HepG2 (cell line): ENCODE measurements around the gene NSFL1C. TPM values are rescaled to one million over a fixed set of nuclear protein-coding genes. Genes with fewer than 3 reads are reported as not detected.

Experiments used
- AGO2 ChIP-seq: fragments of 200-400 bp; formaldehyde crosslinking; optimal IDR thresholded peaks from 2 replicates; pipeline ENCODE3; 2017; ENCODE audit warnings: mild to moderate bottlenecking, low read depth, low read length, moderate library complexity
- CREM ChIP-seq, 2 experiments: sonication (generic) in 1 of 2; formaldehyde crosslinking in 1 of 2; IDR thresholded peaks; 2 replicates each; pipeline versions ENCODE4 v1.4.0 to v1.6.1; 2016 to 2020; ENCODE audit warnings: antibody characterized with exemption in 1 of 2, mild to moderate bottlenecking in 1 of 2, missing genetic modification reagents in 1 of 2
- EP300 ChIP-seq, 3 experiments: sonication (generic) in 1 of 3; formaldehyde crosslinking in 1 of 3; IDR thresholded peaks; 2 replicates each; pipeline versions ENCODE4 v1.5.1 to v1.6.1; 2011 to 2020; ENCODE audit warnings: low read depth in 2 of 3, low read length in 2 of 3, borderline replicate concordance in 1 of 3, improper control_type of control experiment in 1 of 3, mild to moderate bottlenecking in 1 of 3, missing genetic modification reagents in 1 of 3, moderate library complexity in 1 of 3
- KLF13 ChIP-seq: sonication (generic); formaldehyde crosslinking; IDR thresholded peaks from 2 replicates; pipeline ENCODE4 v1.4.0; 2020; ENCODE audit warnings: mild to moderate bottlenecking, missing genetic modification reagents
- PAWR ChIP-seq: sonication (generic); formaldehyde crosslinking; IDR thresholded peaks from 2 replicates; pipeline ENCODE4 v1.4.0; 2020; ENCODE audit warnings: missing genetic modification reagents, mild to moderate bottlenecking, borderline replicate concordance
- RNF2 ChIP-seq: fragments of 450-650 bp; conservative IDR thresholded peaks from 2 replicates; pipeline ENCODE4 v1.6.1; 2016; ENCODE audit warnings: low read depth
- RXRB ChIP-seq: IDR thresholded peaks from 2 replicates; pipeline ENCODE4 v1.6.1; 2016; ENCODE audit warnings: borderline replicate concordance, missing genetic modification reagents, missing compliant biosample characterization
- SPEN ChIP-seq: sonication (generic); formaldehyde crosslinking; IDR thresholded peaks from 2 replicates; pipeline ENCODE4 v1.5.1; 2020; ENCODE audit warnings: low read depth, mild to moderate bottlenecking, missing genetic modification reagents
- SRSF1 ChIP-seq: fragments of 200-400 bp; formaldehyde crosslinking; optimal IDR thresholded peaks from 2 replicates; pipeline ENCODE3; 2017; ENCODE audit warnings: mild to moderate bottlenecking, low read depth, low read length, moderate library complexity
- SSRP1 ChIP-seq: IDR thresholded peaks from 2 replicates; pipeline ENCODE4 v1.6.1; 2016; ENCODE audit warnings: control low read depth
- TGIF2 ChIP-seq: IDR thresholded peaks from 2 replicates; pipeline ENCODE4 v1.6.1; 2016; ENCODE audit warnings: control low read depth, missing compliant biosample characterization
- ZNF10 ChIP-seq: sonication (generic); formaldehyde crosslinking; IDR thresholded peaks from 2 replicates; pipeline ENCODE4 v1.4.0; 2020; ENCODE audit warnings: mild to moderate bottlenecking, low read depth, missing genetic modification reagents, borderline replicate concordance
- ZNF354B ChIP-seq: sonication (generic); formaldehyde crosslinking; IDR thresholded peaks from 2 replicates; pipeline ENCODE4 v1.8.0; 2022; ENCODE audit warnings: mild to moderate bottlenecking, missing genetic modification reagents
- ZNF510 ChIP-seq: sonication (generic); formaldehyde crosslinking; IDR thresholded peaks from 2 replicates; pipeline ENCODE4 v1.4.0; 2020; ENCODE audit warnings: low read depth, mild to moderate bottlenecking, missing genetic modification reagents
- ZNF841 ChIP-seq: sonication (generic); formaldehyde crosslinking; IDR thresholded peaks from 2 replicates; pipeline ENCODE4 v1.8.1; 2023; ENCODE audit warnings: missing genetic modification reagents, borderline replicate concordance
- polyA plus RNA-seq, 8 experiments: library from polyadenylated mRNA; depleted of rRNA in 3 of 8; stranded (reverse) in 7 of 8; unstranded in 1 of 8; fragments of >200 nt; fragmentation: Illumina TruSeq in 4 of 8; extraction: Trizol in 4 of 8; gene quantifications; 2 replicates each; pipeline versions ENCODE4 v1.2.1 to v1.2.3, GENCODE V29; 2011 to 2016; ENCODE audit warnings: low read depth in 4 of 8, missing spikeins in 1 of 8, mixed read lengths in 1 of 8; ENCODE audit not compliant: insufficient read depth in 1 of 8
- total RNA-seq, 5 experiments: library from RNA; depleted of rRNA; stranded (reverse); fragments of >200 nt; fragmentation: Illumina TruSeq; extraction: Trizol; gene quantifications; 2 replicates each; pipeline ENCODE4 v1.2.3, GENCODE V29; 2016; ENCODE audit warnings: low read depth in 1 of 5
- TF ChIP-seq, protein P1 (sequence below): sonication (generic); formaldehyde crosslinking; IDR thresholded peaks from 2 replicates; pipeline ENCODE4 v1.8.1; 2022; ENCODE audit warnings: mild to moderate bottlenecking, missing genetic modification reagents
- TF ChIP-seq, protein P2 (sequence below): sonication (generic); formaldehyde crosslinking; IDR thresholded peaks from 2 replicates; pipeline ENCODE4 v1.8.1; 2023; ENCODE audit warnings: mild to moderate bottlenecking, missing genetic modification reagents
- TF ChIP-seq, protein P3 (sequence below): IDR thresholded peaks from 2 replicates; pipeline ENCODE4 v1.6.1; 2016; ENCODE audit warnings: missing compliant biosample characterization, missing genetic modification reagents, borderline replicate concordance
- TF ChIP-seq, protein P4 (sequence below): sonication (generic); formaldehyde crosslinking; IDR thresholded peaks from 2 replicates; pipeline ENCODE4 v1.5.0; 2020; ENCODE audit warnings: mild to moderate bottlenecking, missing genetic modification reagents, borderline replicate concordance
- TF ChIP-seq, protein P5 (sequence below): sonication (generic); formaldehyde crosslinking; IDR thresholded peaks from 2 replicates; pipeline ENCODE4 v1.8.1; 2023; ENCODE audit warnings: mild to moderate bottlenecking, missing genetic modification reagents

Gene NSFL1C
- total and polyA plus RNA-seq, 2 of the 13 experiments (the other 11 are each of a cell fraction or from before 2014, with no cell fraction given): 22.9 to 62.7 TPM

DNA sequence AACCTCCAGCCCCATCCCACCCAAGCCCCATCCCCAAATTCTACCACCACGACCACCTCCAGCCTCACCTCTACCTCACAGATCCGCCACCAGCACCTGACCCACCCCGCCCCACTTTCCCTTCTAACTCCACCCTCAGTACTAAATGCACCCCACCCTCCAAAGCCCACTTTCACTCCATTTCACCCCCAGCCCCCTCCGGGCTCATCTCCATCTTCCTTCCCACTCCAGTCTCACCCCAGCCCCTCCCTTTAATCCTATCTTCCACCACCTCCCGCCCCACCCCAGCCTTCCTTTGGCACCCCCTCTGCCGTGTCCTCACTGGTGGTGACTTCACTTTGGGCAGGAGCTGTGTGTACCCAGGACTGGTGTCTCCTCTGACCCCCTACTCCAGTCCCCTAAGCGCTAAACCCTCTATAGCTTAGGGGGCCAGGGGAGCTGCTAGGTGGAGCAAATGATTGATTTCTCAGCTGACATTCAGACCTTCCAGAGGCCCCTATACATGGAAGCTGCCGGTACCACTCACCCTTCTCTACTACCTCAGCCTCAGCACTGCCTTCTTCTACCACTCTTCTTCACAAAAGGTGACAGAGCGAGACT is 2.8 kb upstream of the NSFL1C start (continued):
- TF ChIP-seq, protein P1, sequence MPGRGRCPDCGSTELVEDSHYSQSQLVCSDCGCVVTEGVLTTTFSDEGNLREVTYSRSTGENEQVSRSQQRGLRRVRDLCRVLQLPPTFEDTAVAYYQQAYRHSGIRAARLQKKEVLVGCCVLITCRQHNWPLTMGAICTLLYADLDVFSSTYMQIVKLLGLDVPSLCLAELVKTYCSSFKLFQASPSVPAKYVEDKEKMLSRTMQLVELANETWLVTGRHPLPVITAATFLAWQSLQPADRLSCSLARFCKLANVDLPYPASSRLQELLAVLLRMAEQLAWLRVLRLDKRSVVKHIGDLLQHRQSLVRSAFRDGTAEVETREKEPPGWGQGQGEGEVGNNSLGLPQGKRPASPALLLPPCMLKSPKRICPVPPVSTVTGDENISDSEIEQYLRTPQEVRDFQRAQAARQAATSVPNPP: no peak
- no peak for TF ChIP-seq ZNF354B
- no peak for TF ChIP-seq PAWR (CRISPR knock-in tag)
- TF ChIP-seq, protein P2, sequence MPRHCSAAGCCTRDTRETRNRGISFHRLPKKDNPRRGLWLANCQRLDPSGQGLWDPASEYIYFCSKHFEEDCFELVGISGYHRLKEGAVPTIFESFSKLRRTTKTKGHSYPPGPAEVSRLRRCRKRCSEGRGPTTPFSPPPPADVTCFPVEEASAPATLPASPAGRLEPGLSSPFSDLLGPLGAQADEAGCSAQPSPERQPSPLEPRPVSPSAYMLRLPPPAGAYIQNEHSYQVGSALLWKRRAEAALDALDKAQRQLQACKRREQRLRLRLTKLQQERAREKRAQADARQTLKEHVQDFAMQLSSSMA: no peak
- TF ChIP-seq ZNF10 (CRISPR knock-in tag): no peak
- TF ChIP-seq SRSF1: no peak
- TF ChIP-seq SPEN: 0 out of 2 replicates have a peak, but pooled peaks have one; percentile 17
- no peak for TF ChIP-seq ZNF841 (CRISPR knock-in tag)
- no peak for TF ChIP-seq ZNF510 (CRISPR knock-in tag)
- TF ChIP-seq, protein P3, sequence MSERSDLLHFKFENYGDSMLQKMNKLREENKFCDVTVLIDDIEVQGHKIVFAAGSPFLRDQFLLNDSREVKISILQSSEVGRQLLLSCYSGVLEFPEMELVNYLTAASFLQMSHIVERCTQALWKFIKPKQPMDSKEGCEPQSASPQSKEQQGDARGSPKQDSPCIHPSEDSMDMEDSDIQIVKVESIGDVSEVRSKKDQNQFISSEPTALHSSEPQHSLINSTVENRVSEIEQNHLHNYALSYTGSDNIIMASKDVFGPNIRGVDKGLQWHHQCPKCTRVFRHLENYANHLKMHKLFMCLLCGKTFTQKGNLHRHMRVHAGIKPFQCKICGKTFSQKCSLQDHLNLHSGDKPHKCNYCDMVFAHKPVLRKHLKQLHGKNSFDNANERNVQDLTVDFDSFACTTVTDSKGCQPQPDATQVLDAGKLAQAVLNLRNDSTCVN (CRISPR knock-in tag): no peak
- TF ChIP-seq, protein P4, sequence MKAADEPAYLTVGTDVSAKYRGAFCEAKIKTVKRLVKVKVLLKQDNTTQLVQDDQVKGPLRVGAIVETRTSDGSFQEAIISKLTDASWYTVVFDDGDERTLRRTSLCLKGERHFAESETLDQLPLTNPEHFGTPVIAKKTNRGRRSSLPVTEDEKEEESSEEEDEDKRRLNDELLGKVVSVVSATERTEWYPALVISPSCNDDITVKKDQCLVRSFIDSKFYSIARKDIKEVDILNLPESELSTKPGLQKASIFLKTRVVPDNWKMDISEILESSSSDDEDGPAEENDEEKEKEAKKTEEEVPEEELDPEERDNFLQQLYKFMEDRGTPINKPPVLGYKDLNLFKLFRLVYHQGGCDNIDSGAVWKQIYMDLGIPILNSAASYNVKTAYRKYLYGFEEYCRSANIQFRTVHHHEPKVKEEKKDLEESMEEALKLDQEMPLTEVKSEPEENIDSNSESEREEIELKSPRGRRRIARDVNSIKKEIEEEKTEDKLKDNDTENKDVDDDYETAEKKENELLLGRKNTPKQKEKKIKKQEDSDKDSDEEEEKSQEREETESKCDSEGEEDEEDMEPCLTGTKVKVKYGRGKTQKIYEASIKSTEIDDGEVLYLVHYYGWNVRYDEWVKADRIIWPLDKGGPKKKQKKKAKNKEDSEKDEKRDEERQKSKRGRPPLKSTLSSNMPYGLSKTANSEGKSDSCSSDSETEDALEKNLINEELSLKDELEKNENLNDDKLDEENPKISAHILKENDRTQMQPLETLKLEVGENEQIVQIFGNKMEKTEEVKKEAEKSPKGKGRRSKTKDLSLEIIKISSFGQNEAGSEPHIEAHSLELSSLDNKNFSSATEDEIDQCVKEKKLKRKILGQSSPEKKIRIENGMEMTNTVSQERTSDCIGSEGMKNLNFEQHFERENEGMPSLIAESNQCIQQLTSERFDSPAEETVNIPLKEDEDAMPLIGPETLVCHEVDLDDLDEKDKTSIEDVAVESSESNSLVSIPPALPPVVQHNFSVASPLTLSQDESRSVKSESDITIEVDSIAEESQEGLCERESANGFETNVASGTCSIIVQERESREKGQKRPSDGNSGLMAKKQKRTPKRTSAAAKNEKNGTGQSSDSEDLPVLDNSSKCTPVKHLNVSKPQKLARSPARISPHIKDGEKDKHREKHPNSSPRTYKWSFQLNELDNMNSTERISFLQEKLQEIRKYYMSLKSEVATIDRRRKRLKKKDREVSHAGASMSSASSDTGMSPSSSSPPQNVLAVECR: no peak
- TF ChIP-seq CREM (IDR thresholded peaks at IDR 0.05): no peak
- no peak for TF ChIP-seq CREM (CRISPR knock-in tag; IDR thresholded peaks at IDR 0.05)
- TF ChIP-seq SSRP1 (CRISPR knock-in tag): 0 out of 2 replicates have a peak, but pooled peaks have one; percentile 17
- no peak for TF ChIP-seq EP300 (IDR thresholded peaks at IDR 0.05; ENCODE audit: low read depth in 2 of 2, low read length in 2 of 2)
- no peak for TF ChIP-seq EP300 (CRISPR knock-in tag; IDR thresholded peaks at IDR 0.05; ENCODE audit: borderline replicate concordance)
- TF ChIP-seq KLF13 (CRISPR knock-in tag): no peak
- TF ChIP-seq AGO2: no peak
- TF ChIP-seq RNF2: no peak
- TF ChIP-seq TGIF2 (CRISPR knock-in tag): no peak
- TF ChIP-seq, protein P5, sequence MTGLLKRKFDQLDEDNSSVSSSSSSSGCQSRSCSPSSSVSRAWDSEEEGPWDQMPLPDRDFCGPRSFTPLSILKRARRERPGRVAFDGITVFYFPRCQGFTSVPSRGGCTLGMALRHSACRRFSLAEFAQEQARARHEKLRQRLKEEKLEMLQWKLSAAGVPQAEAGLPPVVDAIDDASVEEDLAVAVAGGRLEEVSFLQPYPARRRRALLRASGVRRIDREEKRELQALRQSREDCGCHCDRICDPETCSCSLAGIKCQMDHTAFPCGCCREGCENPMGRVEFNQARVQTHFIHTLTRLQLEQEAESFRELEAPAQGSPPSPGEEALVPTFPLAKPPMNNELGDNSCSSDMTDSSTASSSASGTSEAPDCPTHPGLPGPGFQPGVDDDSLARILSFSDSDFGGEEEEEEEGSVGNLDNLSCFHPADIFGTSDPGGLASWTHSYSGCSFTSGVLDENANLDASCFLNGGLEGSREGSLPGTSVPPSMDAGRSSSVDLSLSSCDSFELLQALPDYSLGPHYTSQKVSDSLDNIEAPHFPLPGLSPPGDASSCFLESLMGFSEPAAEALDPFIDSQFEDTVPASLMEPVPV (CRISPR knock-in tag): no peak
- TF ChIP-seq RXRB: no peak
